SH-SY5Y (cell line): ENCODE results near the gene ADARB2.

Experiments used
- GATA2 ChIP-seq: IDR thresholded peaks from 2 replicates; pipeline ENCODE4 v1.6.1; 2011; ENCODE audit warnings: mild to moderate bottlenecking, low read depth, low read length
- GATA3 ChIP-seq: IDR thresholded peaks from 2 replicates; pipeline ENCODE4 v1.6.1; 2011; ENCODE audit warnings: low read depth, mild to moderate bottlenecking, low read length, moderate library complexity

DNA sequence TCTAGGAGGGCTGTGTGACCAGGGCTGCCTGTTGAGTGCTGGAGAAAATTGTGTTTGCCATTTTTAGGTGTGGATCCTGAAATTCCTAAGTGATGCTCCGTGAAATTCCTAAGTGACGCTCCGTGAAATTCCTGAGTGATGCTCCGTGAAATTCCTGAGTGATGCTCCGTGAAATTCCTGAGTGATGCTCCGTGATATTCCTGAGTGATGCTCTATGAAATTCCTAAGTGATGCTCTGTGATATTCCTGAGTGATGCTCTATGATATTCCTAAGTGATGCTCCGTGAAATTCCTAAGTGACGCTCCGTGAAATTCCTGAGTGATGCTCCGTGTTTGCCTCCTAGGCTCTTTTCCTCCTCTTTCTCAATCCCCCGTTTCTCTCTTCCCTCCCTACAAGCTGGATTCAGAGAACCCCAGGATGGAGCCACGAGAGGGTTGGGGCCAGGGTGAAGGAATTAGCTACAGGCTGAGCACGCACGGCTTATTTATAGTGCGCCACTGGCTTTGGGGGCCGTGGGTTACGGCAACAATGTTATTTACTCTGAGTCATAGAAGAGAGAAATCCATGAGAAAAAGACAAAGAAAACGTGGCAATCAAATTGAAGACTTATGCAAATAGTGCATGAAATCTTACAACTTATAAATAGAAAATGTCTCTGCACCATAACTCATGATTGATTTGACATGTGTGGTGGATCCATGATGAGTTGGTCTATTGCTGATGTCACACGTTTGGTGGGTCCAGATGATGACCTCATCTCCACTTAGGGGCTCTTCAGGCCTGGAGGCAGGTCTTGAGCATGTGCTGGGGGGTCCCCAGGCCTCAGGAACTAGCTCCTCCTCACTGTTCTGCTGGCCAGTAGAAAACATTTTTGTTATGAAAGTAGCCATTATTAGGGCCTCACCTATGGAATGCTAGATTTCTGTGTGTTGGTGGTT lies 456.6 kb downstream of the ADARB2 start:
- TF ChIP-seq GATA3 (no peak), GATA2 (no peak)
